ENCODE results near the gene DNAH12.

DNAH12 gene

DNA sequence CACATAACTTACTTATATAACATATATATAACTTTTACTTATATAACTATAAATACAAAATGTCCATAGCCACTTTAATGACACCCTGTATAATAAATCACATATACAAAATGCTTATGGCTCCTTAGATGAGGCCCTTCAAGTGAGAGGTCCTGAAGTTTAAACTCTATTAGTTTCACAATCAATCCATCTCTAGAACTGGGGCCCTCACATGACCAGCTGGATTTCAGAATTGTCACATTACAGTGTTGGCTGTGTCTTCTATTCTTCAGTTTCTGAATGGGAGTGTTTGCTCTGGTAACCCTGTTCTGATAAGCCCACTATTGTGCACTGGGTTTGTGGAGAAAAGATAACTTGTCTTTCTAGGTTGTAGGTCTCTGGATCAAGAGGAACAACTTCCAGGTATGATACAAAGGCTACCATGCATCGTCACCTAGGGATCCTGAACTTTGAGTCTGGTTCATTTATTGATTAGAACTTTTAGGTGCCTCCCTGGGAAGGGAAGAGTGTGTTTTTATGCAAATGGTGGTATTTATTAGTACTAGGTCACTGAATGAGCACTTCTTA, 107.9 kb downstream of the DNAH12 start:
- DNase-seq (ENCODE audit: low read depth): no peak
- H3K4me3 ChIP-seq (ENCODE audit: low read depth, low read length): no peak overlapping the region
- TF ChIP-seq MAX (IDR thresholded peaks at IDR 0.05; ENCODE audit: low read depth, low read length): no peak
- TF ChIP-seq POLR2A (IDR thresholded peaks at IDR 0.05; ENCODE audit: extremely low read depth, insufficient read length): no peak
- TF ChIP-seq, protein P1, sequence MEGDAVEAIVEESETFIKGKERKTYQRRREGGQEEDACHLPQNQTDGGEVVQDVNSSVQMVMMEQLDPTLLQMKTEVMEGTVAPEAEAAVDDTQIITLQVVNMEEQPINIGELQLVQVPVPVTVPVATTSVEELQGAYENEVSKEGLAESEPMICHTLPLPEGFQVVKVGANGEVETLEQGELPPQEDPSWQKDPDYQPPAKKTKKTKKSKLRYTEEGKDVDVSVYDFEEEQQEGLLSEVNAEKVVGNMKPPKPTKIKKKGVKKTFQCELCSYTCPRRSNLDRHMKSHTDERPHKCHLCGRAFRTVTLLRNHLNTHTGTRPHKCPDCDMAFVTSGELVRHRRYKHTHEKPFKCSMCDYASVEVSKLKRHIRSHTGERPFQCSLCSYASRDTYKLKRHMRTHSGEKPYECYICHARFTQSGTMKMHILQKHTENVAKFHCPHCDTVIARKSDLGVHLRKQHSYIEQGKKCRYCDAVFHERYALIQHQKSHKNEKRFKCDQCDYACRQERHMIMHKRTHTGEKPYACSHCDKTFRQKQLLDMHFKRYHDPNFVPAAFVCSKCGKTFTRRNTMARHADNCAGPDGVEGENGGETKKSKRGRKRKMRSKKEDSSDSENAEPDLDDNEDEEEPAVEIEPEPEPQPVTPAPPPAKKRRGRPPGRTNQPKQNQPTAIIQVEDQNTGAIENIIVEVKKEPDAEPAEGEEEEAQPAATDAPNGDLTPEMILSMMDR (IDR thresholded peaks at IDR 0.05; ENCODE audit: low read depth, low read length): no peak
- TF ChIP-seq MYC (IDR thresholded peaks at IDR 0.05; ENCODE audit: low read depth, low read length): no peak

GRCh38 chr3:57434041-57434440, 110.1 kb downstream of the DNAH12 start:
- DNase-seq (ENCODE audit: low read depth): peak; percentile 10
- TF ChIP-seq, protein P1 (IDR thresholded peaks at IDR 0.05; ENCODE audit: low read depth, low read length): peak; percentile 37
- no peak for TF ChIP-seq MYC (IDR thresholded peaks at IDR 0.05; ENCODE audit: low read depth, low read length)
- no peak overlapping the region for H3K4me3 ChIP-seq (ENCODE audit: low read depth, low read length)

DNA sequence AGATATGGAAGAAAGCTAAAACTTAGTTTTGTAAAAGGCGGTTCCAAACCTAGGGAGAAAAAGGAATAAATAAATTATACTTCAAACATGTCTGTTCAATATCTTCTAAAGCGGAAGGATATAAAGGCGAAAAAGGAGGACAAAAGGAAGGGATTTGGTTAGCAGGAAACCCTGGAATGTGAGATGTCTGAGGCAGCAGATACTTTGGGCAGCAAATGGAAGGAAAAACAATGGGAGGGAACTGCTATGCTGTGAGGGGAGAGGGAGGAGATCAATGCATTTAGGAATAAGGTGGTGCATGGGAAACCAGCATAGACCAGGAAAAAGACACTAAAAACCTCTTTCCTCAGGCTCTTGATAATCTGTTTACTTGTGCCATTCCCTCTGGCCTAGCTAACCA, 120.8 kb downstream of the DNAH12 start:
- no peak overlapping the region for H3K4me3 ChIP-seq (ENCODE audit: low read depth, low read length)
- no peak for DNase-seq (ENCODE audit: low read depth)
- no peak for TF ChIP-seq MYC (IDR thresholded peaks at IDR 0.05; ENCODE audit: low read depth, low read length)
- TF ChIP-seq, protein P1 (IDR thresholded peaks at IDR 0.05; ENCODE audit: low read depth, low read length): no peak
- no peak for TF ChIP-seq POLR2A (IDR thresholded peaks at IDR 0.05; ENCODE audit: extremely low read depth, insufficient read length)
- TF ChIP-seq MAX (IDR thresholded peaks at IDR 0.05; ENCODE audit: low read depth, low read length): no peak

DNA sequence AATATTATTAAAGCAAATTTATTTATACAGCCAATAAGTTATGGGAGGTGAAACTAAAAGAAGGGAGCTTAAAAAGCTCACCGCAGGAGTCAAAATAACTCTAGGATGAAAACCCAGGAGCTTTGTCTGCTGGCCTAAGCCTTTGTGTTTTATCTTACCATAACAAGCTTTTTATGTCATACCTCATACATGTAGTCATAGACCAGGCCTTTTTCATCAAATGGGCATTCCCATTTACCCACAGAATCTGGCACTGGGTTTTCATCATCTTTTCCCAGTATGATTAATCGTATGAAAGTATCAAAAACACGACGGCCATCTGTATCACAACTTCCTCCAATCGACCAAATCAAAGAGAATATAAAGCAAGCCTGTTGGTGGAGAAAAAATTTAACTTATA, 122.8 kb downstream of the DNAH12 start:
- no peak for DNase-seq (ENCODE audit: low read depth)
- H3K4me3 ChIP-seq (ENCODE audit: low read depth, low read length): no peak overlapping the region
- TF ChIP-seq, protein P1 (IDR thresholded peaks at IDR 0.05; ENCODE audit: low read depth, low read length): no peak
- TF ChIP-seq MAX (IDR thresholded peaks at IDR 0.05; ENCODE audit: low read depth, low read length): no peak
- no peak for TF ChIP-seq POLR2A (IDR thresholded peaks at IDR 0.05; ENCODE audit: extremely low read depth, insufficient read length)
- TF ChIP-seq MYC (IDR thresholded peaks at IDR 0.05; ENCODE audit: low read depth, low read length): no peak

DNA sequence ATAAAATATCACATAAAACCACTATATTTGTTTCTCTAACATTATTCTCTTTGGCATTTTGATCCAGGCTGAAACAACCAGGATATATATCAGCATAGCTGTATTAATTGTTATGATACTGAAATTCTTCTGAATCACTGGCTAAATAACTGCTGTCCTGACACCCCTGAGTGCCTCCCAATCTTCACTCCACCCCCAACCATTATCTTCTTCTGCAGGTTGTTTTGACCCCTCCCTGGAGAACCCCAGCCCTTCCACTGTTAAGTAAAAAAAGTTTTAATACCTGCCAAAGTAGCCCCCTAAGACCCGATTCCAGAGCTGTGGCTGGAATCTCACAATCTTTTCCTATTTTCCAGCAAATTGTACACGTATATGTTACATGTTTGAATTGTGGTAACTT, 124.1 kb downstream of the DNAH12 start:
- H3K4me3 ChIP-seq (ENCODE audit: low read depth, low read length): no peak overlapping the region
- no peak for DNase-seq (ENCODE audit: low read depth)
- TF ChIP-seq POLR2A (IDR thresholded peaks at IDR 0.05; ENCODE audit: extremely low read depth, insufficient read length) (no peak), MAX (IDR thresholded peaks at IDR 0.05; ENCODE audit: low read depth, low read length) (no peak), MYC (IDR thresholded peaks at IDR 0.05; ENCODE audit: low read depth, low read length) (no peak)
- TF ChIP-seq, protein P1 (IDR thresholded peaks at IDR 0.05; ENCODE audit: low read depth, low read length): no peak

GRCh38 chr3:57411715-57412114, 132.4 kb downstream of the DNAH12 start:
- TF ChIP-seq MYC (IDR thresholded peaks at IDR 0.05; ENCODE audit: low read depth, low read length): no peak
- TF ChIP-seq POLR2A (IDR thresholded peaks at IDR 0.05; ENCODE audit: extremely low read depth, insufficient read length): no peak
- no peak for TF ChIP-seq MAX (IDR thresholded peaks at IDR 0.05; ENCODE audit: low read depth, low read length)
- TF ChIP-seq, protein P1 (IDR thresholded peaks at IDR 0.05; ENCODE audit: low read depth, low read length): no peak
- DNase-seq (ENCODE audit: low read depth): no peak
- no peak overlapping the region for H3K4me3 ChIP-seq (ENCODE audit: low read depth, low read length)
